KOPT-K1 (cell line): Measurements from ENCODE around the gene RPTOR.
"Not testable (repeated sequence)": the region's sequence is repeated elsewhere in the genome, so short reads cannot be mapped to it uniquely, and the experiment has no call there.

ENCODE experiments used
- H3K27ac ChIP-seq: fragments of 200-600 bp; sonication (generic); 2 replicates; pipeline ENCODE4 v1.5.1; 2016; ENCODE audit warnings: antibody characterized with exemption, mild to moderate bottlenecking, low read depth, low read length; ENCODE audit not compliant: poor library complexity, severe bottlenecking
- H3K36me3 ChIP-seq: fragments of 200-600 bp; sonication (generic); 2 replicates; pipeline ENCODE4 v1.5.1; 2017; ENCODE audit warnings: antibody characterized with exemption, mild to moderate bottlenecking, low read length, moderate library complexity; ENCODE audit not compliant: insufficient read depth
- H3K9me3 ChIP-seq: fragments of 200-600 bp; sonication (generic); 2 replicates; pipeline ENCODE4 v1.5.1; 2017; ENCODE audit warnings: antibody characterized with exemption, low read length, mild to moderate bottlenecking; ENCODE audit not compliant: insufficient read depth, poor library complexity, severe bottlenecking

The RPTOR gene

DNA sequence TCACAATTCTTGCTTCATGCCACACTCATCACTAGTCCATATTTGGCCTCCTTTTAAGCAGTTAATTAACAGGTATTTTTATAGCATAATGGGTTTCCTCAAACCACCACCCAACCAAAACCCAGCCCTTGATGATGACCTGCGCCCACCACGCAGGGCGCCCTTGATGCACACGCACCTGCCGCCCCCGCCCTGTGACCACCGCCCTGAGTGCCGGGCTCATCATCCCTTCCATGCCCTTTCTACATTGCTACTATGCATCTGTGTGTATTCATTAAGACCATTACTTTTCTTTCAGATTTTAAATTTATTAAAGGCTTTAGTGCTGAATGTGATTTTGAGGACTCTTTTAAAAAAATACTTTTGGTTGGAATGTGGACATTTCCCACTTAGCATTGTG is 242.2 kb downstream of the RPTOR start:
- Histone ChIP-seq H3K36me3 (peaks cover 21% of the 10 kb centered on the region; the same call in 1 of the 2 replicates), H3K27ac (peak overlapping the region; percentile 54), H3K9me3 (peaks cover 8% of the 10 kb centered on the region)

DNA sequence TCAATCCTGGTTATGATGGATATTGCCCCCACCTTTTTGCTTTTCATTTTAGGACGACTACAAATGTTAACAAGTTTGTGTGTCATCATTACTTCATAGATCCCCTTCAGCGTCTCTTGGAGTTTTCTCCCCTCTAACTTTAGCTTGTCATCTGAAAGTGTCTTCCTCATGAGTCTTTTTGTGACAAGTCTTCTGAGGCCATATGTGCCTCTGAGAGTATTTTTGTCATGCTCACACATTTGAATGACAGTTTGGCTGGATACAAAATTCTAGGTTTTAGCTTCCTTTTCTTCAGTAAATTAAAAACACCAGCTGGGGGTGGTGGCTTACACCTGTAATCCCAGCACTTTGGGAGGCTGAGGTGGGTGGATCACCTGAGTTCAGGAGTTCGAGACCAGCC is 243.2 kb downstream of the RPTOR start:
- Histone ChIP-seq H3K9me3 (peaks cover 8% of the 10 kb centered on the region), H3K27ac (peak overlapping the region; percentile 54), H3K36me3 (peaks cover 28% of the 10 kb centered on the region)

DNA sequence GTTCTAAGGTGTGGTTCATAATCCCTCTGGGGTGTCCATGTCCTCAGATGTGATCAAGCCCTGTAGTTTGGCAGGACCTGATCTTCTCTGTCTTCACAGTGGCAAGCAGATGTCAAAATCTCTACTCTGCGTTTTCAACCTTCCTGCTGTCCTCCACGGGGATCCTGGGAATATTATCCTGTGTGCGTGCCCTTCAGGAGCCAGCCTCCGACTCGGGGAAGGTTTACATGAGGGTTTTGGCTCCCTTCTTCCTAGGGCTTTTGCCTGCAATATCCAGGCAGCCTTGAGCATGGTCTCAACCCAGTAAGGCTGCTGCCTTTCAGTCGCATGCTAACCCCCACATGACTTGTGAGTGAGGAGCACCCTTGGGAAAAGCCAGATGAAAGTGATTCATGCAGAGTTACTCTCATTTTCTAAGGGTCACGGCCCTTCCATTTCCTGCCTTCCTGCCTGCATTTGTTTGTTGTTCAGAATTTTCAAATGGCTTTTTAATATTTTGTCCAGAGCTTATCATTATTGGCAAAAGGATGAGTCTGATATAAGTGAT is 244.8 kb downstream of the RPTOR start:
- Histone ChIP-seq H3K36me3 (peaks cover 43% of the 10 kb centered on the region), H3K27ac (peak overlapping the region; percentile 94), H3K9me3 (peaks cover 8% of the 10 kb centered on the region)

DNA sequence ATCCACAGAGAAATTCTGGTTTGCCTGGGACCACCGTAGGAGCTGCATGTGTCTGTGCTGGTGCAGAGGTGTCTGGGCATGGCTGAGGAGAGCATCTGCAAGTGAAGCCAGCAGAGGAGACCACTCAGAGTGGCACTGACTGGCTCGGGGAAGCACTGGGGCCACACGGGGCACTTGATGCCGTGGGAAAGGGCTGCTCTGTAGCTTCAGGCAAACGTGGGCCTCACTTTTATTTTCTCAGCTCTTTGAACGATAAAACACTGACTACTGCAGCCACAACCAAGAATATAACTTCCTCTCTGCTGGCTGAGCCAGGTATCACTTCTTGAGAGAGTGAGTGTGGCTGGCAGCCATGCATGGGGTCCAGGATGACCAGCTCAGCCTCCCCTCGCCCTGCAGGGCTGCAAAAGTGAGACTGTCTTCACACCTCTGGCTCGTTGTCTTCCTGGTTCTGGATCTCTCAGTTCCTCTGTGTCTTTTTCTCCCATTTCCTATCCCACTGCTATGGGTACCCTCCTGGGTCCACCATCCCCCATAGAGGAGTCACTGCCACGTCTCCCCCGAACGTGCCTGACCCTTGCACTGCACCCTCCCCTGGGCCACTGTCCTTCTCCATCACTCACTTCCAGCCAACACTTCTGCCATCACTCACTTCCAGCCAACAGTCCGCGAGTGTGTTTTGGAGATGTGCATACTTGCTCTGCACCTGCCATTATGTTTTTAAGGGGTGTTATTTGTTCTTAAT is 245.6 kb downstream of the RPTOR start:
- Histone ChIP-seq H3K36me3 (peaks cover 50% of the 10 kb centered on the region), H3K27ac (peak overlapping the region; percentile 94), H3K9me3 (peaks cover 8% of the 10 kb centered on the region)

DNA sequence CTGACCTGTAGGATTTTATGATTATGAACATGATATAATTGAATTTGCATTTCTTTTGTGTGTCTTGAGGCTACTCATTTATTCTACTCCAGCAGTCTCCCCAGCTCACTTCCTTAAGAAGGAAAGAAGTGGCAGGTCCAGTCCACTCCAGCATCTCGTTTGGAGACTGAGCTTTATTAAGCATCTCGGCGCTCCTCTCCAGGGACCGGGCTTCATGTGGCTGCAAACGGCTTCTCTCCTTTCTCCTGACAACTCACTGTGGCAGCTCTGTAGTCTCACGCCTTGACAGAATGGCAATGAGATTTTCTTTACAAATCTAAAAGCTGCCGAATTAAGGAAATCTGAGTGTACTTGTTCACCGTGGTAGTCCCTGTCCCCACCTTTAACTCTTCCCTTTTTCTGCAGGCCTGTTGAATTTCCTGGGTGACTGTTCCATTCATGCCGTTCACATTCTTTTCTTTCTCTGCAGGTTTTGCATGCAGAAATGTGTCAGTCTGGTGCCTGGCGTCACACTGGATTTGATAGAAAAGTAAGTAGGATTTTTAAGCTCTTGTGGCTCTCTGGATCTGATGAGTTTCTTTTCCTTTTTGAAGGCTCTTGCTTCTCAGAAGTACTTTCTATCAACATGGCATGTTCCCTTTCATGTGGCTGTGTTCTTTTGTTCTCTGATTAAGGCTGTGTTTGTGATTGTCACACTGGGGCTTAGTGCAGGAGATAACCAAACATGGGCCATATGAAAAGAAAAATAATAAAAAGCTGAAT is 246.5 kb downstream of the RPTOR start:
- Histone ChIP-seq H3K27ac (peak overlapping the region; percentile 94), H3K36me3 (peaks cover 55% of the 10 kb centered on the region), H3K9me3 (peaks cover 13% of the 10 kb centered on the region)

DNA sequence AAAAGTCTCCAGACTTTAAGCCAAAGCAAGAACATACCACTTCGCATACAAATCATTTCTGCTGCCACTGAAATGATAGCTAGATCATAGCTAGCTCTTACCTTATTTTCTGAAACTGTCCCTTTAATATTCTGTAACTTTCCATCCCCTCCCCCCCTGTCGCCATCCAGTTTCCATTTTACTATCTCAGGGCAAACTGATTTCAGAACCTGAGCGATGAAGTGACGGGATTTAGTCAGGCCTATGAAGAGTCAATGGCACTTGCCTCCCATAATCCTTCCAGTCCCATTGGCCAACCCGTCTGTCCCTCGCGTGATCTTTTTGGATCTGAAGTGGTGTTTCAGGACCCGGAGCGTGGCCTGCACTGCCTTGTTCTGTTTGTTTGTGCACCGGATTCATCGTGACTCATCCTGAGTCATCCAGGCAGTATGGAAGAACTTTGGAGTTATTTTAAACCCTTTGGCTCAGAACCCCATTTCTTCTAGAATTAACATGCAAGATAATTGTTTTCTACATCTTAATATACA is 247.2 kb downstream of the RPTOR start:
- peaks cover 58% of the 10 kb centered on the region for H3K36me3 ChIP-seq
- H3K27ac ChIP-seq = peak overlapping the region; percentile 94
- peaks cover 16% of the 10 kb centered on the region for H3K9me3 ChIP-seq

DNA sequence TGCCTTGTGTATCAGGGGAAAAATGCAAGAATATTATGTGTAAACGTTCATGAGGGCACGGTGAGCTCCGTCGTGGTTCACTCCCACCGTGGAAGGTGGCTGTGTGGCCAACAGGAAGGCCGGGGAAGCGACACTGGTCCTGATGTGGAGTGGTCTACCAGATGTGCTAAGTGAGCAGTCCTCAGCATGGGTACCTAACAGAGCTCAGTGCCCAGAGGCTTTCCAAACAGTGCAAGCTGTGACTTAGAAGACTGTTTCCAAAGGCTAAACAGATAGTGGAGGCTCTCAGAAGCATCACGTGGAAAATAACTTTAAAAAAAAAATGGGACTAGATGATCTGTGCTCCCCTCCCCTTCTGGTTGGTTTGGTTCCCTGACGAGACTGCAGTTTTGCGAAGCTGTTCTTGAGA is 247.7 kb downstream of the RPTOR start:
- peaks cover 15% of the 10 kb centered on the region for H3K9me3 ChIP-seq
- peaks cover 58% of the 10 kb centered on the region for H3K36me3 ChIP-seq
- peak overlapping the region; percentile 94 for H3K27ac ChIP-seq

DNA sequence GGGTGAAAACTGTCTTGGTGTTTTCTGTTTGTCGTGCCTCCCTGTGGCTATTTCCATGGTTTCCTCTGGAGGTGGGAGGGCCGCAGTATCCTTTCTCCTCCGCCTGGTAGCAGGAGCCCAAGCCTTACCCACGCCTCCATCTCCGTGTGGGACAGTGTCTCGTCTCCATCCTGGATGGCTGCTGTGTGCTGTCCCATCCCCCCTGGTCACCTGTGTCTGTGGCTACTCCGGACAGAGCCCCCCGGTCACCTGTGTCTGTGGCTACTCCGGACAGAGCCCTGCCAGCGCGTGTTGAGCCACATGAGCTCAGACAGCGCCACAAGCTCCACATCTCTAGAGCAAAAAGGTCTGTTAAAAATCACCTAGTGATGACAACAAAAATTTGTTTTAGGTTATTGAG is 248.8 kb downstream of the RPTOR start:
- H3K36me3 ChIP-seq = peaks cover 62% of the 10 kb centered on the region
- H3K27ac ChIP-seq = peak overlapping the region; percentile 3

DNA sequence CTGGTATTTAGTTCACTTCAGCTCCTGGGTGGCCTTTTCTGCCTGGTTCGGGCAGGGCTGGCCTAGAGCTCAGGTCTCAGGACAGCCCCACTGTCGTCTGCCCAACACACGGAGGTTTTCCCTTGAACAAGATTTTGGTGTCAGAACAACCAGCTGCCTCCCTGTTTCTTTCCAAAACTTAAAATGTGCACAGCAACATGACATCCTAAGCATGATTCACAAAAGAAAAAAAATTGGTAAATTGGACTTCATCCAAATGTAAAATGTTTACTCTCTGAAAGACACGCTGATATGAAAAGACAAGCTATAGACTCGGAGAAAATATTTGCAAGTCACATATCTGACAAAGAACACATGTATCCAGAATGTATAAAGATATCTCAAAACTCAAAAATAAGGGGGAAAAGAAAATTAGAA is 249.2 kb downstream of the RPTOR start:
- peak overlapping the region; percentile 3 for H3K27ac ChIP-seq
- H3K9me3 ChIP-seq = peaks cover 8% of the 10 kb centered on the region
- peaks cover 65% of the 10 kb centered on the region for H3K36me3 ChIP-seq

More for the DNA sequence above, 248.8 kb downstream of the RPTOR start:
- H3K9me3 ChIP-seq = peaks cover 8% of the 10 kb centered on the region

DNA sequence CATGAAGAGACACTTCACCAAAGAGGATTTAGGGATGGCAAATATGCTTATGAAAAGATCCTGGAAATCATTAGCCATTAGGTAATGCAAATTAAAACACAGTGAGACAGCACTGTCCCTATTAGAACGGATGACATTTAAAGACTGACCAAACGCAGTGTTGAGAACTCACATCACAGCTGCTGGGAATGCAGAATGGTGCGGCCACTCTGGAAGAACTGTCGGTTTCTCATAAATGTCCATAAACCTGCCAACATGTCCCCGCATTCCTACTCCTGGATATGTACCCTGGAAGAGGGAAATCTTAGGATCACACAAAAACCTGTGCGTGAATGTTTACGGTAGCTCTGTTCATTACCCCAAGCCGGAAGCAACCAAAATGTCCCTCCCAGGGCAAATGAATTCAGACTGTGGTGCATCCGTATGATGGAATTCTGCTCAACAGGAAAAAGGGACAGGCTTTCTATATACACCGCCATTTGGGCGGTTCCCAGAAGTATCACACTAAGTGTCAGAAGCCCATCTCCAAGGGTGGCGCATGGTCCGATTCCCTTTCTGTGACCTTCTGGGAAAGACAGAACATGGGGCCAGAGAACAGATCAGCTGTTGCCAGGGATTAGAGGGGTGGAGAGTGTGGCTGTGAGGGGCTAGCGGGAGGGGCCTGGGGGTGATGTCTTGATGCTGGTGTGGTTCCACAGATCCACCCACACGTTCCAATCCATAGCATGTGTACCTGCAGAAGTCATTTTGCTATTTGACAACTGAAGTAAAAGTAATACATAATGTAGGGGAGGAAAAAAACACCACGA is 249.8 kb downstream of the RPTOR start:
- H3K36me3 ChIP-seq = peaks cover 71% of the 10 kb centered on the region
- H3K27ac ChIP-seq = no peak overlapping the region
- peaks cover 8% of the 10 kb centered on the region for H3K9me3 ChIP-seq

DNA sequence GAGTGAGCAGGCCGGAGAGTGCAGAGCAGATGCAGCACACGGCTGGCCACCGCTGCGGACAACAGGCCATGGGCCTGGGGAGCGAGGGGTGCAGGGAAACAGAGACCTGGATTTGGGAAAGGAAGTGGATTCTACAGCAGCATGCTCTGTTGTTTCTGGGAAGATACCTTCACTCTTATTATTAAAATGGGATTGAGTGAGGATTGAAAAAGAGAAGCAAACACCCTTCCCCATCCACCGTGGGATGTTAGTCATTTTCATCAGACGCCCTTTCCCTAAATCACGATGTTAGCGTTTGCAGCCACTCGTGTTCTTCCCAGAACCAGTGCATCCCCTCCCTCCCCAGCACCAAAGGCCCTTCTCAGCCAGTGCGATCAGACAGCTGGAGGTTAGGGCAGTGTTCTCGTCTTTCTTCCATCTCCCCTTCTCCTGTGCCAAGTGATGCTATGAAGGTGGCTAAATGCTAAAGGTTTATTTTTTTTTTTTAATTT is 250.5 kb downstream of the RPTOR start:
- Histone ChIP-seq H3K36me3 (peaks cover 78% of the 10 kb centered on the region), H3K9me3 (peaks cover 8% of the 10 kb centered on the region), H3K27ac (no peak overlapping the region)

DNA sequence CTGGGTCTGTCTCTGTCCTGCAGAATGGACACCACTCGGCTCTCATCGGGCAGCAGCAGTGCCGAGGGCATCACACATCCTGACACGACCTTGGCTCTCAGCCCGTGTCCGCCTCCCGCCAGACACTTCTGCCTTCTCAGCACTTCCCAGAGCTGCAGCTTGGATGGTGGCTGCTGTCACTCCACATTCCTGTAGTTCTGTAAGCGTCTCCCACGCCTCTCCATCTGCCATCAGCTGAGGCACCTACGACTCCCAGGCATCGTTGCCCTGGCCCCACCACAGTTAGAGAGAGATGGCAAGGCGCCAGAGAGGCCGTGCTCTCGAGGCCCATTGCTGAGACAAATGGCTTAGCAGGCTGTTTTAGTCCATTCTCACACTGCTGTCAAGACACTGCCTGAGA is 251.1 kb downstream of the RPTOR start:
- Histone ChIP-seq H3K36me3 (peaks cover 84% of the 10 kb centered on the region), H3K27ac (no peak overlapping the region), H3K9me3 (peaks cover 8% of the 10 kb centered on the region)

DNA sequence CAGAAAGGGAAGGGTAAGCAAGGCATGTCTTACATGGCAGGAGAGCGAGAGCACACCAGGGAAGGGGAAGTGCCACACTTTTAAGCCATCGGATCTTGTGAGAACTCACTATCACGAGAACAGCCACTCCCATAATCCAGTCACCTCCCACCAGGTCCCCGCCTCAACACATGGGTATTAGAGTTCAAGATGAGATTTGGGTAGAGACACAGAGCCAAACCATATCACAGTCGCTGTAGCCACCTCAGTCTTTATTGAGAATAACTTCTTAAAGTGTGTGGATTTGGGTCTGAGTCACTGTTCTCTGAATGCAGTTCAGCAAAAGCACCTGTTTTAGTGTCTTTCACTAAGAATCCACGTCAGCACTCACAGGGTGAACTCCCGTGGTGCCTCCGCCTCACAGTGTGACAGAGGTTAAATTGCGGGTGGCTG is 251.8 kb downstream of the RPTOR start:
- Histone ChIP-seq H3K27ac (no peak overlapping the region), H3K36me3 (peaks cover 91% of the 10 kb centered on the region), H3K9me3 (peaks cover 8% of the 10 kb centered on the region)

DNA sequence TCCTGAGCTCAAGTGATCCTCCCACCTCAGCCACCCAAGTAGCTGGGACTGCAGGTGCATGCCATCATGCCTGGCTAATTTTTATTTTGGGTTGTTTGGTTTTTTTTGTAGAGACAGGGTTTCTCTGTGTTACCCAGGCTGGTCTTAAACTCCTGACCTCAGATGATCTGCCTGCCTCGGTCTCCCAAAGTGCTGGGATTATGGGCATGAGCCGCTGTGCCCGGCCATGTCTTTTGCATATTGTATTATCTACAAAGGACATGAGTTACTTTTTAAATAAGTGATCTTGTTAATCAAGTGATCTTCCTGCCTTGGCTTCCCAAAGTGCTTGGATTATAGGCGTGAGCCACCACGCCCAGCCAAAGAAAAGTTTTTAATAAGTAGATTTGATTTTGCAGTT is 252.6 kb downstream of the RPTOR start:
- peaks cover 98% of the 10 kb centered on the region for H3K36me3 ChIP-seq
- H3K27ac ChIP-seq, H3K9me3 ChIP-seq: not testable (repeated sequence)
